ENCODE data around the gene PAPPA. TPM values are rescaled to one million over a fixed set of nuclear protein-coding genes. Genes with fewer than 3 reads are reported as not detected.

The PAPPA gene
- total RNA-seq, 1 donor from 2014 or later = 0.72 TPM

DNA sequence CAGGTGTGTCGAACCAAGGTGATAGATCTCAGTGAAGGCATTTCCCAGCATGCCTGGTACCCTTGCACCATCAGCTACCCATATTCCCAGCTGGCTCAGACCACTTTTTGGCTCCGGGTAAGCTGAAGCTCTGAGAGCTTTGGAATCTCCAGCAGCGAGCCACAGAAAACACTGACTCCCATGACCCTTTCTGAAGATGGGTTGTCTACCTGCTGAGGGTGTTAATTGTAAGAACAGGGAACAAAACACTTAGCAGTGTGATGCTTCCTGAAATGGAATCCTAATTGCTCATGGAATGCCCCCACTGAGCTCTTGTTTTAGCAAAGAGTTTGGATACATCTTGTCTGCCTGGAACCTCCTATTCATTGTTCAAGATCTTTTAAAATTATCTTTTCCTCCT is 177.7 kb downstream of the PAPPA start:
- no peak for DNase-seq (ENCODE audit: low read depth, low spot score)
- Mint-ChIP-seq H3K27ac (ENCODE audit: unreplicated experiment) (no peak overlapping the region), H3K9me3 (no peaks in the 10 kb centered on the region), H3K4me1 (peaks cover 32% of the 10 kb centered on the region), H3K27me3 (ENCODE audit: low read depth) (peaks cover 94% of the 10 kb centered on the region), H3K36me3 (ENCODE audit: low read depth) (peaks cover 3% of the 10 kb centered on the region), H3K4me3 (no peak overlapping the region)
- TF ChIP-seq, protein P1, sequence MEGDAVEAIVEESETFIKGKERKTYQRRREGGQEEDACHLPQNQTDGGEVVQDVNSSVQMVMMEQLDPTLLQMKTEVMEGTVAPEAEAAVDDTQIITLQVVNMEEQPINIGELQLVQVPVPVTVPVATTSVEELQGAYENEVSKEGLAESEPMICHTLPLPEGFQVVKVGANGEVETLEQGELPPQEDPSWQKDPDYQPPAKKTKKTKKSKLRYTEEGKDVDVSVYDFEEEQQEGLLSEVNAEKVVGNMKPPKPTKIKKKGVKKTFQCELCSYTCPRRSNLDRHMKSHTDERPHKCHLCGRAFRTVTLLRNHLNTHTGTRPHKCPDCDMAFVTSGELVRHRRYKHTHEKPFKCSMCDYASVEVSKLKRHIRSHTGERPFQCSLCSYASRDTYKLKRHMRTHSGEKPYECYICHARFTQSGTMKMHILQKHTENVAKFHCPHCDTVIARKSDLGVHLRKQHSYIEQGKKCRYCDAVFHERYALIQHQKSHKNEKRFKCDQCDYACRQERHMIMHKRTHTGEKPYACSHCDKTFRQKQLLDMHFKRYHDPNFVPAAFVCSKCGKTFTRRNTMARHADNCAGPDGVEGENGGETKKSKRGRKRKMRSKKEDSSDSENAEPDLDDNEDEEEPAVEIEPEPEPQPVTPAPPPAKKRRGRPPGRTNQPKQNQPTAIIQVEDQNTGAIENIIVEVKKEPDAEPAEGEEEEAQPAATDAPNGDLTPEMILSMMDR (conservative IDR thresholded peaks at IDR 0.05) = no peak

DNA sequence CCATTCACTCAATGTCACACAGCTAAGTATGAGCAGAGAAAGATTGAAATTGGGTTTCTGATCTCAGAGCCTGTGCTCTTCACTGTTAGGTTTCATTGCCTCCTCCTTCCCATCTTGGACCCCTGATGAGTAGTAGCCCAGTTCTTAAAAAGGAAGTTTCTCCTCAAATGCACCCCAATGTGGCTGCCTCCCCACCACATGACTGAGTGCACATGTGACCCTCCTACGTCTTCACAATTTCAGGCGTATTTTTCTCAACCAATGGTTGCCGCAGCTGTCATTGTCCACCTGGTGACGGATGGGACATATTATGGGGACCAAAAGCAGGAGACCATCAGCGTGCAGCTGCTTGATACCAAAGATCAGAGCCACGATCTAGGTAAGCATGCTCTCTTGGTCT is 178.5 kb downstream of the PAPPA start:
- Mint-ChIP-seq H3K4me3 (no peak overlapping the region), H3K27me3 (ENCODE audit: low read depth) (peaks cover 95% of the 10 kb centered on the region), H3K4me1 (peaks cover 39% of the 10 kb centered on the region), H3K27ac (ENCODE audit: unreplicated experiment) (no peak overlapping the region), H3K9me3 (no peaks in the 10 kb centered on the region), H3K36me3 (ENCODE audit: low read depth) (peaks cover 3% of the 10 kb centered on the region)
- TF ChIP-seq, protein P1 (conservative IDR thresholded peaks at IDR 0.05) = no peak
- no peak for DNase-seq (ENCODE audit: low read depth, low spot score)

DNA sequence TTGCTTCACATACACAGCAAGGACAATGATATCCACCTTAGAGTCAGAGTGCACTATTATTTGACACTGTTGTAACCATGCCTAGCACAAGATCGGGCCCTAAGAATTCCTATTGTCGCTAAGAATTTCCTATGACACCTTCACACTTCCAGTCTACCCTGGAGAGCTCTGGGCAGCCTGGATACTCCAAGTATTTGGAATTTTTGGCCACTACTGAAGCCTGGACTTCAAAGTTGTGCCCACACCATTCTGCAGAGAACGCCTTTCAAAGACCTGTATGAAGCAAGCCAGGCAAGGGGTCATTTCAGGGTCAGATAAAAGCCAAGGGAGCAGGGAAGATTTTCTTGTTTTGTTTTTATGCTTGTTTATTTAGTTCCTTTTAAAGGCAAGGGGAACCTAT is 179.7 kb downstream of the PAPPA start:
- H3K36me3 Mint-ChIP-seq (ENCODE audit: low read depth) = peaks cover 3% of the 10 kb centered on the region
- H3K4me1 Mint-ChIP-seq = peaks cover 35% of the 10 kb centered on the region
- no peak for DNase-seq (ENCODE audit: low read depth, low spot score)
- TF ChIP-seq, protein P1 (conservative IDR thresholded peaks at IDR 0.05) = no peak
- peaks cover 95% of the 10 kb centered on the region for H3K27me3 Mint-ChIP-seq (ENCODE audit: low read depth)
- H3K4me3 Mint-ChIP-seq = no peak overlapping the region
- no peak overlapping the region for H3K27ac Mint-ChIP-seq (ENCODE audit: unreplicated experiment)
- no peaks in the 10 kb centered on the region for H3K9me3 Mint-ChIP-seq

DNA sequence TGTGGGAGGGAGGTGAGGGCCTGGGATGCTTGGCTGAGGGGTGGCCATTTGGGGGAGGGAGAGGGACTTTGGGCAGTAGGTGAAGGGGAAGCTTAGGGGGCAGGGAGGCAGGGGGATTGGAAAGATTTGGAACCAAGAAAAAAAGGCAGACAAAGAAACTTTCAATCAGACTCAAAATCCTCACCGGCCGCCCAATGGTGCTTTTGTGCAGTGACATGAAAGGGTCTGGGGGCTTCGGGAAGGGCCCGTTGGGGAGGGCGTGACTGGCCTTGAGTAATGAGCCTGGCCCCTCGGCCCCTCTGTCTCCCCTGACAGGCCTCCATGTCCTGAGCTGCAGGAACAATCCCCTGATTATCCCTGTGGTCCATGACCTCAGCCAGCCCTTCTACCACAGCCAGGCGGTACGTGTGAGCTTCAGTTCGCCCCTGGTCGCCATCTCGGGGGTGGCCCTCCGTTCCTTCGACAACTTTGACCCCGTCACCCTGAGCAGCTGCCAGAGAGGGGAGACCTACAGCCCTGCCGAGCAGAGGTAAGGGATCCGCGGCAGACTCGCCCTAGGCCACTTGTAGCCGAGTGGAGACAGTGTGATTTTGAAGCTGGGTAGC is 181.1 kb downstream of the PAPPA start:
- Mint-ChIP-seq H3K36me3 (ENCODE audit: low read depth) (peaks cover 3% of the 10 kb centered on the region), H3K27ac (ENCODE audit: unreplicated experiment) (peak overlapping the region; percentile 31), H3K4me1 (peaks cover 35% of the 10 kb centered on the region), H3K27me3 (ENCODE audit: low read depth) (peaks cover 98% of the 10 kb centered on the region), H3K9me3 (no peaks in the 10 kb centered on the region), H3K4me3 (peak overlapping the region; percentile 67)
- TF ChIP-seq, protein P1 (conservative IDR thresholded peaks at IDR 0.05) = no peak
- peak; percentile 44 for DNase-seq (ENCODE audit: low read depth, low spot score)

DNA sequence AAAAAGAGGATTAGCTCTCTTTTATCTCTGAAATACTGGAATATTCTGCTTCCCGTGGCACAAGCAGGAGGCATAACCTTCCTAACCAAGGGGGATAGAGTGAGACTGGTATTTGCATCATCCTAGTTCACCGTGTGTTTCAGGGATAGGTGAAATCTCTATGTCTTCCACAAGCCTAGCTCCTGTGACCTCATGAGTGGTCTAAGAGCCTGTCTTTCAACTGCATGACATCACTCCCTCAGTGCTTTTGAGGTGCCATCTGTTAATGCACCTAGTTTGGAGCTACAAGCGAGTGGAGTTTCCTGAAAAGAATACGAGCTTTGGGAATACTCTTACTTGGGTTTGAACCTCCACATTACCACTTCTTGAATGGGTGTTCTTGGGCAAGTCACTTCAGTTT is 181.8 kb downstream of the PAPPA start:
- H3K27ac Mint-ChIP-seq (ENCODE audit: unreplicated experiment) = no peak overlapping the region
- H3K4me1 Mint-ChIP-seq = peaks cover 40% of the 10 kb centered on the region
- peaks cover 3% of the 10 kb centered on the region for H3K36me3 Mint-ChIP-seq (ENCODE audit: low read depth)
- H3K9me3 Mint-ChIP-seq = no peaks in the 10 kb centered on the region
- no peak for DNase-seq (ENCODE audit: low read depth, low spot score)
- peaks cover 98% of the 10 kb centered on the region for H3K27me3 Mint-ChIP-seq (ENCODE audit: low read depth)
- peak overlapping the region; percentile 13 for H3K4me3 Mint-ChIP-seq
- TF ChIP-seq, protein P1 (conservative IDR thresholded peaks at IDR 0.05) = no peak

All from neural crest cell (in vitro differentiated cells).